Activated T-helper 17 cell treated with anti-CD3 and anti-CD28 coated beads, Interleukin-2, amount 50 U/mL, for 72 hours (primary cell): ENCODE measurements around the gene SHB. TPM values are rescaled to one million over a fixed set of nuclear protein-coding genes. Genes with fewer than 3 reads are reported as not detected.
A peak's percentile ranks its signal among the peaks of the same experiment; 100 is the strongest.

Experiments
- ATAC-seq: fragments of 150-1000 bp; cut with Tn5 transposase; replicated peaks from 2 replicates; pipeline ENCODE4 v1.10.0; 2021; ENCODE audit warnings: mild to moderate bottlenecking, moderate library complexity
- H3K27ac Mint-ChIP-seq: one replicate; pipeline ENCODE4 v1.8.0; 2022; ENCODE audit warnings: mixed read lengths
- H3K27me3 Mint-ChIP-seq: one replicate; pipeline ENCODE4 v1.8.0; 2022; ENCODE audit warnings: mixed read lengths
- H3K36me3 Mint-ChIP-seq: one replicate; pipeline ENCODE4 v1.8.0; 2022; ENCODE audit warnings: low read depth, mild to moderate bottlenecking, mixed read lengths
- H3K4me1 Mint-ChIP-seq: one replicate; pipeline ENCODE4 v1.8.0; 2022; ENCODE audit warnings: mixed read lengths
- H3K4me3 Mint-ChIP-seq: one replicate; pipeline ENCODE4 v1.8.0; 2022; ENCODE audit warnings: mild to moderate bottlenecking, mixed read lengths
- H3K9me3 Mint-ChIP-seq: one replicate; pipeline ENCODE4 v1.8.0; 2022; ENCODE audit warnings: mixed read lengths
- total RNA-seq, 2 donors: library from RNA; stranded (reverse); gene quantifications; one replicate each; pipeline ENCODE4 v1.2.3, GENCODE V29; 2022

Gene SHB
- total RNA-seq, 2 donors from 2014 or later: 0.95 to 1.7 TPM

- Mint-ChIP-seq H3K9me3 (no peaks in the 10 kb centered on the region), H3K36me3 (no peaks in the 10 kb centered on the region), H3K4me1 (peaks cover 31% of the 10 kb centered on the region), H3K4me3 (peak overlapping the region; percentile 71), H3K27ac (peak overlapping the region; percentile 88), H3K27me3 (no peaks in the 10 kb centered on the region)
- ATAC-seq: peak; percentile 63
Observed at GRCh38 chr9:37954581-37954981, 114.4 kb downstream of the SHB start.

- no peaks in the 10 kb centered on the region for H3K36me3 Mint-ChIP-seq
- peak; percentile 90 for ATAC-seq
- no peaks in the 10 kb centered on the region for H3K27me3 Mint-ChIP-seq
- peak overlapping the region; percentile 88 for H3K27ac Mint-ChIP-seq
- H3K4me1 Mint-ChIP-seq: peaks cover 31% of the 10 kb centered on the region
- no peaks in the 10 kb centered on the region for H3K9me3 Mint-ChIP-seq
- peak overlapping the region; percentile 71 for H3K4me3 Mint-ChIP-seq
Observed at GRCh38 chr9:37953775-37954437, 115.1 kb downstream of the SHB start.

GRCh38 chr9:37953206-37953774 is 115.7 kb downstream of the SHB start:
- peaks cover 31% of the 10 kb centered on the region for H3K4me1 Mint-ChIP-seq
- no peaks in the 10 kb centered on the region for H3K9me3 Mint-ChIP-seq
- H3K36me3 Mint-ChIP-seq: no peaks in the 10 kb centered on the region
- H3K27me3 Mint-ChIP-seq: no peaks in the 10 kb centered on the region
- H3K4me3 Mint-ChIP-seq: peak overlapping the region; percentile 71
- no peak for ATAC-seq
- peak overlapping the region; percentile 88 for H3K27ac Mint-ChIP-seq

GRCh38 chr9:37952731-37953130 is 116.3 kb downstream of the SHB start:
- Mint-ChIP-seq H3K9me3 (no peaks in the 10 kb centered on the region), H3K27ac (peak overlapping the region; percentile 88), H3K27me3 (no peaks in the 10 kb centered on the region), H3K36me3 (no peaks in the 10 kb centered on the region), H3K4me3 (peak overlapping the region; percentile 71), H3K4me1 (peaks cover 31% of the 10 kb centered on the region)
- ATAC-seq: no peak

- Mint-ChIP-seq H3K4me1 (peaks cover 31% of the 10 kb centered on the region), H3K9me3 (no peaks in the 10 kb centered on the region), H3K36me3 (no peaks in the 10 kb centered on the region), H3K4me3 (peak overlapping the region; percentile 71), H3K27ac (peak overlapping the region; percentile 88), H3K27me3 (no peaks in the 10 kb centered on the region)
- no peak for ATAC-seq
Observed at GRCh38 chr9:37951671-37952449, 117.2 kb downstream of the SHB start.

- Mint-ChIP-seq H3K4me3 (no peak overlapping the region), H3K27ac (peak overlapping the region; percentile 39), H3K4me1 (peaks cover 31% of the 10 kb centered on the region), H3K27me3 (no peaks in the 10 kb centered on the region), H3K9me3 (no peaks in the 10 kb centered on the region), H3K36me3 (no peaks in the 10 kb centered on the region)
- no peak for ATAC-seq
Observed at GRCh38 chr9:37950561-37950960, 118.5 kb downstream of the SHB start.

- H3K4me3 Mint-ChIP-seq: no peak overlapping the region
- H3K27ac Mint-ChIP-seq: no peak overlapping the region
- peaks cover 26% of the 10 kb centered on the region for H3K4me1 Mint-ChIP-seq
- H3K27me3 Mint-ChIP-seq: no peaks in the 10 kb centered on the region
- ATAC-seq: no peak
- no peaks in the 10 kb centered on the region for H3K9me3 Mint-ChIP-seq
- H3K36me3 Mint-ChIP-seq: no peaks in the 10 kb centered on the region
Observed at GRCh38 chr9:37949576-37949975, 119.5 kb downstream of the SHB start.

GRCh38 chr9:37948417-37948980 is 120.5 kb downstream of the SHB start:
- H3K9me3 Mint-ChIP-seq: no peaks in the 10 kb centered on the region

GRCh38 chr9:37947977-37948376 is 121.0 kb downstream of the SHB start:
- ATAC-seq: no peak
- Mint-ChIP-seq H3K36me3 (no peaks in the 10 kb centered on the region), H3K27ac (peak overlapping the region; percentile 68), H3K27me3 (no peaks in the 10 kb centered on the region), H3K4me1 (peaks cover 10% of the 10 kb centered on the region), H3K4me3 (no peak overlapping the region), H3K9me3 (no peaks in the 10 kb centered on the region)

More at GRCh38 chr9:37948417-37948980, 120.5 kb downstream of the SHB start:
- Mint-ChIP-seq H3K4me3 (no peak overlapping the region), H3K36me3 (no peaks in the 10 kb centered on the region), H3K4me1 (peaks cover 15% of the 10 kb centered on the region), H3K27ac (no peak overlapping the region), H3K27me3 (no peaks in the 10 kb centered on the region)
- no peak for ATAC-seq

GRCh38 chr9:37947471-37947870 is 121.6 kb downstream of the SHB start:
- peaks cover 6% of the 10 kb centered on the region for H3K4me1 Mint-ChIP-seq
- H3K36me3 Mint-ChIP-seq: no peaks in the 10 kb centered on the region
- H3K27me3 Mint-ChIP-seq: no peaks in the 10 kb centered on the region
- H3K27ac Mint-ChIP-seq: peak overlapping the region; percentile 68
- no peak for ATAC-seq
- no peaks in the 10 kb centered on the region for H3K9me3 Mint-ChIP-seq
- H3K4me3 Mint-ChIP-seq: no peak overlapping the region

- Mint-ChIP-seq H3K4me3 (no peak overlapping the region), H3K27ac (peak overlapping the region; percentile 68), H3K36me3 (no peaks in the 10 kb centered on the region), H3K27me3 (no peaks in the 10 kb centered on the region), H3K9me3 (no peaks in the 10 kb centered on the region), H3K4me1 (peaks cover under 1% of the 10 kb centered on the region)
- ATAC-seq: no peak
Observed at GRCh38 chr9:37946971-37947370, 122.1 kb downstream of the SHB start.

- no peaks in the 10 kb centered on the region for H3K36me3 Mint-ChIP-seq
- no peak for ATAC-seq
Observed at GRCh38 chr9:37946041-37946440, 123.0 kb downstream of the SHB start.

GRCh38 chr9:37944671-37945481 is 124.2 kb downstream of the SHB start:
- no peak overlapping the region for H3K4me3 Mint-ChIP-seq
- no peak overlapping the region for H3K27ac Mint-ChIP-seq
- no peaks in the 10 kb centered on the region for H3K9me3 Mint-ChIP-seq

More at GRCh38 chr9:37946041-37946440, 123.0 kb downstream of the SHB start:
- H3K4me3 Mint-ChIP-seq: no peak overlapping the region
- no peaks in the 10 kb centered on the region for H3K27me3 Mint-ChIP-seq
- H3K4me1 Mint-ChIP-seq: no peaks in the 10 kb centered on the region
- no peaks in the 10 kb centered on the region for H3K9me3 Mint-ChIP-seq
- no peak overlapping the region for H3K27ac Mint-ChIP-seq

GRCh38 chr9:37944266-37944650 is 124.8 kb downstream of the SHB start:
- Mint-ChIP-seq H3K27ac (no peak overlapping the region), H3K36me3 (no peaks in the 10 kb centered on the region)

More at GRCh38 chr9:37944671-37945481, 124.2 kb downstream of the SHB start:
- no peak for ATAC-seq
- H3K36me3 Mint-ChIP-seq: no peaks in the 10 kb centered on the region
- no peaks in the 10 kb centered on the region for H3K4me1 Mint-ChIP-seq
- no peaks in the 10 kb centered on the region for H3K27me3 Mint-ChIP-seq

More at GRCh38 chr9:37944266-37944650, 124.8 kb downstream of the SHB start:
- Mint-ChIP-seq H3K9me3 (no peaks in the 10 kb centered on the region), H3K4me3 (no peak overlapping the region), H3K4me1 (no peaks in the 10 kb centered on the region), H3K27me3 (no peaks in the 10 kb centered on the region)
- ATAC-seq: no peak
